SU-DHL-6 (cell line): Measurements from ENCODE around the gene DDX59.

Experiments used
- H2AFZ ChIP-seq: fragments of 200-600 bp; sonication (generic); 2 replicates; pipeline ENCODE4 v1.6.1; 2014; ENCODE audit warnings: low read depth, mild to moderate bottlenecking, moderate library complexity, mixed read lengths, antibody characterized with exemption, low read length; ENCODE audit not compliant: severe bottlenecking
- H3F3A ChIP-seq: fragments of 200-600 bp; shearing (Covaris generic); 2 replicates; pipeline ENCODE4 v1.6.0; 2016; ENCODE audit warnings: antibody characterized with exemption, mild to moderate bottlenecking; ENCODE audit not compliant: insufficient read depth
- H3K27ac ChIP-seq: fragments of 200-600 bp; sonication (generic); 2 replicates; pipeline ENCODE4 v1.5.1; 2016; ENCODE audit warnings: low read depth, mild to moderate bottlenecking, low read length, moderate library complexity, mixed read lengths
- H3K27me3 ChIP-seq: fragments of 200-600 bp; sonication (generic), shearing (Covaris generic); 2 replicates; pipeline ENCODE4 v1.6.0; 2014; ENCODE audit warnings: mild to moderate bottlenecking, low read length
- H3K36me3 ChIP-seq: fragments of 200-600 bp; sonication (generic); 2 replicates; pipeline ENCODE4 v1.6.1; 2014; ENCODE audit warnings: mild to moderate bottlenecking, low read length, mixed read lengths
- H3K4me2 ChIP-seq: fragments of 300-600, 200-600 bp; shearing (Covaris generic), sonication (generic); 2 replicates; pipeline ENCODE4 v1.6.0; 2014; ENCODE audit warnings: low read length, low read depth, mild to moderate bottlenecking; ENCODE audit not compliant: poor library complexity, severe bottlenecking
- H3K4me3 ChIP-seq: fragments of 200-600 bp; sonication (generic); 2 replicates; pipeline ENCODE4 v1.5.1; 2014; ENCODE audit warnings: antibody characterized with exemption, low read length, mild to moderate bottlenecking, mixed read lengths; ENCODE audit not compliant: insufficient read depth, poor library complexity, severe bottlenecking
- H3K79me2 ChIP-seq: fragments of 200-600 bp; sonication (generic); 2 replicates; pipeline ENCODE4 v1.6.1; 2014; ENCODE audit warnings: mild to moderate bottlenecking, low read length, moderate library complexity; ENCODE audit not compliant: insufficient read depth
- H3K9ac ChIP-seq: fragments of 200-600 bp; sonication (generic); 2 replicates; pipeline ENCODE4 v1.7.0; 2014; ENCODE audit warnings: mild to moderate bottlenecking, low read length
- H3K9me2 ChIP-seq: fragments of 200-600 bp; sonication (generic); replicated peaks from 2 replicates; pipeline ENCODE4 v1.6.1; 2014; ENCODE audit warnings: low read length; ENCODE audit not compliant: insufficient read depth
- H3K9me3 ChIP-seq: fragments of 200-600 bp; sonication (generic); 2 replicates; pipeline ENCODE4 v1.6.1; 2014; ENCODE audit warnings: low read length, mixed read lengths; ENCODE audit not compliant: insufficient read depth
- H4K20me1 ChIP-seq: fragments of 200-600 bp; sonication (generic); 2 replicates; pipeline ENCODE4 v1.6.1; 2014; ENCODE audit warnings: low read depth, mild to moderate bottlenecking, antibody characterized with exemption, low read length, moderate library complexity, mixed read lengths
- CTCF ChIP-seq: fragments of 200-600 bp; sonication (generic); IDR thresholded peaks from one replicate; pipeline ENCODE4 v1.5.1; 2017; ENCODE audit warnings: antibody characterized with exemption, mild to moderate bottlenecking, low read length, moderate library complexity; ENCODE audit not compliant: insufficient read depth, poor library complexity, severe bottlenecking
- EZH2phosphoT487 ChIP-seq: fragments of 200-600 bp; sonication (generic), shearing (Covaris generic); conservative IDR thresholded peaks from 2 replicates; pipeline ENCODE4 v1.6.1; 2018; ENCODE audit warnings: mild to moderate bottlenecking, antibody characterized with exemption, low read length, moderate library complexity, mixed read lengths

The DDX59 gene

GRCh38 chr1:200704986-200705500 lies 35.3 kb upstream of the DDX59 start:
- Histone ChIP-seq H2AFZ (no peak overlapping the region), H3K9me2 (no peaks in the 10 kb centered on the region), H3K36me3 (no peaks in the 10 kb centered on the region), H4K20me1 (0 out of 2 replicates have a peak, but pooled peaks cover 3% of the 10 kb centered on the region), H3F3A (no peaks in the 10 kb centered on the region), H3K4me2 (no peak overlapping the region), H3K9me3 (no peaks in the 10 kb centered on the region), H3K27ac (no peak overlapping the region), H3K79me2 (no peaks in the 10 kb centered on the region), H3K9ac (no peak overlapping the region), H3K27me3 (no peaks in the 10 kb centered on the region), H3K4me3 (no peak overlapping the region)
- TF ChIP-seq EZH2phosphoT487 (no peak), CTCF (no peak)

- TF ChIP-seq EZH2phosphoT487 (no peak), CTCF (no peak)
- no peaks in the 10 kb centered on the region for H3K9me3 ChIP-seq
- 0 out of 2 replicates have a peak, but pooled peaks cover 3% of the 10 kb centered on the region for H4K20me1 ChIP-seq
- H3K27ac ChIP-seq, result no peak overlapping the region
- no peaks in the 10 kb centered on the region for H3F3A ChIP-seq
- H2AFZ ChIP-seq, result no peak overlapping the region
- H3K27me3 ChIP-seq, result no peaks in the 10 kb centered on the region
- H3K36me3 ChIP-seq, result no peaks in the 10 kb centered on the region
- H3K9ac ChIP-seq, result no peak overlapping the region
- H3K4me2 ChIP-seq, result no peak overlapping the region
- no peaks in the 10 kb centered on the region for H3K79me2 ChIP-seq
- H3K9me2 ChIP-seq, result no peaks in the 10 kb centered on the region
- no peak overlapping the region for H3K4me3 ChIP-seq
These were observed 30.2 kb upstream of the DDX59 start for GRCh38 chr1:200699871-200700270.

- no peak overlapping the region for H2AFZ ChIP-seq
- H3K79me2 ChIP-seq, result no peaks in the 10 kb centered on the region
- no peak overlapping the region for H3K4me3 ChIP-seq
- H3K9ac ChIP-seq, result no peak overlapping the region
- no peak overlapping the region for H3K4me2 ChIP-seq
- H3K36me3 ChIP-seq, result no peaks in the 10 kb centered on the region
- H3K27ac ChIP-seq, result no peak overlapping the region
- H3K9me2 ChIP-seq, result no peaks in the 10 kb centered on the region
- no peaks in the 10 kb centered on the region for H3K9me3 ChIP-seq
- no peaks in the 10 kb centered on the region for H4K20me1 ChIP-seq
- no peaks in the 10 kb centered on the region for H3K27me3 ChIP-seq
- H3F3A ChIP-seq, result no peaks in the 10 kb centered on the region
- TF ChIP-seq EZH2phosphoT487 (no peak), CTCF (no peak)
These were observed 25.0 kb upstream of the DDX59 start for GRCh38 chr1:200694738-200695137.
